ENCODE results near the gene DOC2A.
"Not testable (repeated sequence)": the region's sequence is repeated elsewhere in the genome, so short reads cannot be mapped to it uniquely, and the experiment has no call there.

Gene DOC2A

DNA sequence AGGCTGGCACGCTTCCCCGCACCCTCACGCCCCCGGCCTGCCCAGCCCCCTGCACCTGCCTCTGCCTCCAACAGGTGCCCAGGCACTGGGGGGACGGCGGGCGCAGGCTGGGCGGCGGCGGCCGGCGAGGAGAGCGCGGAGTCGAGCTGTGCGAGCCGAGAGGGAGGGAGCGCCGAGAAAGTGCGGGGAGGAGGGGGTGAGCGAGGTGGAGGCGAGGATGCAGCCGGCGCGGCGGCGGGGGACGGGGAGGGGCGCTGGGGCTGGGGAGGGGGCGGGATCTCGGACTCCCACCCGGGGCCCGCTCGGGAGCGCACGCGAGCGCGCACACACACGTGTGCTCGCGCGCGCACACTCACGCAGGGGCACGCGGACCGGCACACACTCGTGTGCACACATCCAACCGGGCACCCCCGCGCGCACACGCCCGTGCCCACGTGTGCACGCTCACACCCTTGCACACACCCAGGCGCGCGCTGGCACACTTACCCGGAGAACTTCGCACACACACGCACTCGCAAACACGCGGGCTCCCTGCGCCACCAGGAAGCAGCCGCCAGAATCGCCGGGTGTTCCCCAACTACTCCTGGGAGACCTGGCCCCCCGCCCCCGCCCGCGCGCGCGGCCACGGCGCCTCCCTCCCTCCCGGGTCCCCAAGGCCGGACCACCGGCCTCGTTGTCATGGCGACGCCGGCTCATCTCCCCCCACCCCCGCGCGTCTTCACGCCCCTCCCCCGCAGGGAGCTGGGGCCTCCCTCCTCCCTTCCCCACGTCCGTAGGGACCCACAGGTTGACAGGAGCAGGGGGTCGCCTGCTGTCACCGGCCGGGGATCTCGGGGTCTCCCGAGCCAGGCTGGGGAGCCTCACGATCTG is at the start of gene DOC2A:
Gene DOC2A, minus strand, starts transcription at position 184 of the 870 bp plus-strand sequence. CDS start 805 bp downstream, outside the sequence.
- peak; percentile 51 for DNase-seq

GRCh38 chr16:30060346-30060745 is 49.5 kb upstream of the DOC2A start:
- DNase-seq, result no peak

- DNase-seq, result peak; percentile 77
These were observed 44.2 kb upstream of the DOC2A start for GRCh38 chr16:30054959-30055553.

DNA sequence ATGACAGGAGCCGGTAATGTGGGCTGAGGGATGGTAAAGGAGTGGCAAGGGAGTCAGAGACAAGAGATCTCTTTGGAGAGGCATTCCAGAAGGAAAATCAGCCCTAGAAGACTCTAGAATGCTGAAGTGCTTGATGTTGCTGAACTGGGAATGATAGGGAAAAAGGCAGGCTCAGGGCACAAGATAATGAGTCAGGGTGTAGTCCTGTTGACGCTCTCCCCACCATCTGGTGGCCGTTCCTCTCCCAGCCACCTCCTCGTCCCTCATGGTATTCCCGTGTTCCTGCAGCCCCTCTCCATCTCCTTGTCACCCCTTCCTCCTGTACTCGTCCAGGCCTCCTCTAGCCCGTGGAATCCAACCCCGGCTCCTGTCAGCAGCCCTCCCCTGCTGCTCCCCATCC is 43.6 kb upstream of the DOC2A start:
- DNase-seq, result no peak

DNA sequence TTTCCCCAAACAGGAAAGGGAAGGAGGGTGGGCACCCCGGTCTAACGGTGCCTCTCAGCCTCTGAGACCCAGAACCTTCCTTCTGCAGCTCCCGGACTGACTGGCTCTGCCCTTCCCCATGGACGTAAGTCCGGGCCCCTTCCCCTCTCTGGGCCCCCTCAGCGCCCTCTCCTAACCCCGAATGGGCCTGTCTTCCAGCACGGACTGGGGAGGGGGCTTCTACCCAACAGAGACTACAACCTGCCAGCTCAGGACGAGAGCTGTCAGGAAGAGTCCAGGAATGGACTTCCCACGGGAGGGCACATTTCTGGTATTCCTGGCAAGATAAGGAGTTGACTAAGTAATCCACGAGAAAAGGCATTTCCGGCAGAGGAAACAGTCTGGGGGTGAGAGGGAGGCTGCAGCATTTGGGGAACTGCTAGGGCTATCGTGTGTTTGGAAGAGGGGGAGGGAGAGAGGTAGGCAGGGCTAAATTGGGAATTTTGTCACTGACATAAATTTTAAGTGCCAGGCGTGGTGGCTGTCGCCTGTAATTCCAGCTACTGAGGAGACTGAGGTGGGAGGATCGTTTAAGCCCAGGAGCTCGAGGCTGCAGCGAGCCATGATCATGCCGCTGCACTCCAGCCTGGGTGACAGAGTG is 42.7 kb upstream of the DOC2A start:
- DNase-seq, result no peak

DNA sequence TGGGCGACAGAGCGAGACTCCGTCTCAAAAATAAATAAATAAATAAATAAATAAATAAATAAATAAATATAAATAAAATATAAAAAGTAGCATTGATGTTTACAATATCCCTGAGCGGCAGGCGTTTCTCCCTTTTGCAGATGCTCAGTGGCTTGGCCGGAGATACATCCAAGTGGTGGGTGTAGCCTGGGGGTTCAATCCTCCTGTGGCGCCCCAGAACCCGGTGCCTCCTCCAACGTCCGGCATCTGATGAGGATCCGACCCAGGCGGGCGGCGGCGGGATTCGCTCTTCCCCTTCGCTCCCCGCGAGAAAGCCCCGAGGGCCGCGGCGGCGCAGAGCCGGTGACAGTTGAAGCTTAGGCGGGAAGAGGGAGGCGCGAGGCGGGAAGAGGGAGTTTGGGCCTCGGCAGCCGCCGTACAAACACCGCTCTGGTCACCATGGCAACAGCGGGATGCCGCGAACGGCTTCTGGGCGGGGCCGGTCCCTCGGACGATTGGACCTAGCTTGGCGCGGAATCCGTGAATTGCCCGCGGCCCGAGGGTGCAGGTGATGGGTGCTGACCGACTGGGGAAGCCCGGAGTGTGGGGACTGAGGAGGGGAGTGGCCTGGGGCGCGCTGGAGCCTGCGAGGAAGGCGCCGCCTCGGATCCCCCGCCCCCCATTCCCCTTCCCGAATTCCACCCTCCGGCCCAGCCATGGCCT is 42.0 kb upstream of the DOC2A start:
- DNase-seq, result peak; percentile 96

- DNase-seq, result no peak
These were observed 40.7 kb upstream of the DOC2A start for GRCh38 chr16:30051518-30051917.

- no peak for DNase-seq
These were observed 39.0 kb upstream of the DOC2A start for GRCh38 chr16:30049871-30050270.

DNA sequence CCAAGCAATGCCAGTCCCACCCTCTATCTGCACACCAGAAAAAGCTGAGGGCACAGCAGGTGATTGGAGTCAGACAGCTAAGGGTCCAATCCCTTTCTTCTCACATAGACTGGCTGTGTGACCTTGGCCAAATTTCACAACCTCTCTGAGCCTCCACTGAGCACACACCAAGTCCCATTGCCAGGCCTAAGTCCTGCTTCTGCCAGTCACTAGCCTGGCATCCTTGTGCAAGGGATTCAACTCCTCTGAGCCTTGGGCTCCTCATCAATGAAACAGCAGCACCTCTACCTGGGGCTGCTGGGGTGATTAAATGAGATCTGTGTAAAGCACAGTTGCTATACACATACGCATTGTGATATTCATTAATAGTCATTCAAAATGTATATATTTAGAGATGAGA is 35.8 kb upstream of the DOC2A start:
- DNase-seq, result no peak

- DNase-seq, result no peak
These were observed 35.4 kb upstream of the DOC2A start for GRCh38 chr16:30046178-30046577.

DNA sequence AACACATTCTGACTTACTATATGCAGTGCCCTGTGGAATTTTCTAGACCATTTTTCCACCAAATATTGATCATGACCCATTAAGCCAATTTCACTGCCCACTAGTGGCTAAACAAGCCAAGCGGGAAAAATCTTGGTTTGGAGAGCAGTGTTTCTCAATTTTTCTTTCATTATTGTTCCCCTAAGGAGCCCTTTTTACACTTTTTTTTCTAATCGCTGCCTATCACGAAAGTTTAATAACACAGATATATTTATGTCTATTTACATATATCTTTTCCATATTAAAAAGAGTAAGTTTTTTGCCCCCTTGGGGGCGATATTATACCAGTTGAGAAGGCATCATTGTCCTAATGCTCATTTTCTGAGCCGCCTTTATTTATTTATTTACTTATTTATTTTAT is 31.0 kb upstream of the DOC2A start:
- DNase-seq, result peak; percentile 82

DNA sequence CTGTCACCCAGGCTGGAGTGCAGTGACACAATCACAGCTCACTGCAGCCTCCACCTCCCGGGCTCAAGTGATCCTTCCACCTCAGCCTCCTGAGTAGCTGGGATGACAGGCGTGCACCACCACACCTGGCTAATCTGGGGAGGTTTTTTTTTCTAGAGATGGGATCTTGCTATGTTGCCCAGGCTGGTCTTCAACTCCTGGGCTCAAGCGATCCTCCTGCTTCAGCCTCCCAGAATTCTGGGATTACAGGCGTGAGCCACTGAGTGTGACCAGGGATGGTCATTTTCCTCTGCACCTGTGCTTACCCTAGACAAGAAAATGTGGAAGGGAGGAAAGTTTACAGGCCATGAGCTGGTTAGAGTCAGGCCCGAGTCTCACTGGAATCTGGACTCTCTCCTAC is 29.9 kb upstream of the DOC2A start:
- DNase-seq, result not testable (repeated sequence)

DNA sequence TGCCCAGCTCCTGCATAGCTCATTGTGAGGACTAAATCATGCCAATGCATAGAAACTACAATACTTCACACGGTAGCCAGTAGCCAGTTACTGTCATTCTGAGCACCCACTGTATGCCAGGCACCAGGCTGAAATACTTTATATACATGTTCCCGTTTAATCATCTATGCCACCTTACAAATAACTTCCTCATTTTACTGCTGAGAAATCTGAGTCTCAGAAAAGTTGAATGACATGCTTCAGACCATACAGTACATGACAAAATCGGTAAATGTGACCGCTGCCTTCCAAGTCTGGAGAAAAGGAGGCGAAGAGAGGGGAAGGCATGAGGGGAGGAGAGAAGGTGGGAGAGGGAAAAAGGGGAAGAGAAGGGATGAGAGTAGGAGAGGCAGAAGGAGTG is 29.4 kb upstream of the DOC2A start:
- DNase-seq, result peak; percentile 71

DNA sequence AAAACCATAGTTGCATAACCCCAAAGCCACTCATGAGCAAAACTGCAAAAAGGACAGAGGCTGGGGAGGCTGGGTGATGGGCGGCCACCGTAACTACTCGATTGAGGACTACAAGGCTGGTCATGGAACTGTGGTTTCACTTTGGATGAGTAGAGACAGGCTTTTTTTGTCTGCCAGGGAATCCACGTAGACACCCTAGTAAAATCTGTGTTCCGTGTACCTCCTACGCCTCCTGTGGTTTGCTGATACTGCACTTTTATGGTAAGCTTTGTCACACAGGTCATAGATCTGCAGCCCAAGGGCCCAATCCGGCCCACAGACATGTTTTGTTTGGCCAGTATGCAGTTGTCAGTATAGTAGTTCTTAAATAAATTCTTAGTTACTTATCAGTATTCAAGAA is 22.4 kb upstream of the DOC2A start:
- no peak for DNase-seq

- peak; percentile 86 for DNase-seq
These were observed 21.4 kb upstream of the DOC2A start for GRCh38 chr16:30032083-30032819.

DNA sequence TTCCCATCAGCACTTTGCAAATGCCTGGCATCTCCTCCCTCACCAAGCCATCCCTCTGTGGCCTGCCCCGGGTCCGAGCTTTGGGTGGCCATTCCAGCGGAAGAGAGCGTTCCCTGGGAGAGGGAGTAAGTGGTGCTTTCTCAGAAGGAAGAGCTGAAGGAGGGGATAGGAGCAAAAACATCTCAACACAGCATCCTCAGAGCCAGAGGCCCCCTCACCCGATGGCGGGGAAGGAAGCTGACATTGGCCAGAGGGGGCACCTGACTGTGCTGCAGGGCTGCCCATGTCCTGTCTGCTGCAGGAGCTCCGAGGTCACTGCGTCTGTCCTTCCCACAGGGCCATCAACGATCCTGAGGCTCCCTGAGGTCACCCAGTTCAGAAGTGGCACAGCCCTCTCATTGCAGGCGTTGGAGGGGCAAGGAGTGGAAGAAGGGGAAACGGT is 20.7 kb upstream of the DOC2A start:
- no peak for DNase-seq

DNA sequence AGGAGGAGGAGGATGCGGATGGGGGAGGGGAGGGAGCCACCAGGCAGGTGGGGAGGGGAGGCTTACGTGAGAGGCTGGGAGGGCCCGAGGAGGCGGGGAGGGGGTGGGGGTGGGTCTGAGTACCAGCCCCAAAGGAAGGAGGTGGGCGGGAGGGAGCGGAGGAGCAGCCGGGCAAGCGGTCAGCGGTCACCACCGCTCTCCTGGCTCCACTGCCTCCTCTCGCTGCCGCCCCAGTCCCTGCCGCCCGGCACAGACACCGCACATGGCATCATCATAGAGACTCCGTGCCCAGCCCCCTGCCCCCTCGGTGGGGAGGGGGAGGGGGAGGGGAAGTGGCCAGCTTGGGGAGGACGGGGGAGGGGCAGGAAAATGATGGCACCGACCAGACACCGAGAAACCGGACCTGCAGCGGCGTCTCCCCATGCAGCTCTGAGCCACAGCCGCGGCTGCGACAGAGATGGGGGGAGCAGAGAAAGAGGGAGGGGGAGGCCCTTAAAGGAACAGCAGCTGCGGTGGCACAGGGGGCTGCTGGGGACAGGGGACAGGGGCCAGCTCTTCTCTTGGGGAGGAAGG is 20.1 kb upstream of the DOC2A start, which contains the start of gene TLCD3B:
Gene TLCD3B, minus strand, starts transcription at position 431 of the 573 bp plus-strand sequence. CDS start 744 bp downstream, outside the sequence.
- DNase-seq, result no peak

DNA sequence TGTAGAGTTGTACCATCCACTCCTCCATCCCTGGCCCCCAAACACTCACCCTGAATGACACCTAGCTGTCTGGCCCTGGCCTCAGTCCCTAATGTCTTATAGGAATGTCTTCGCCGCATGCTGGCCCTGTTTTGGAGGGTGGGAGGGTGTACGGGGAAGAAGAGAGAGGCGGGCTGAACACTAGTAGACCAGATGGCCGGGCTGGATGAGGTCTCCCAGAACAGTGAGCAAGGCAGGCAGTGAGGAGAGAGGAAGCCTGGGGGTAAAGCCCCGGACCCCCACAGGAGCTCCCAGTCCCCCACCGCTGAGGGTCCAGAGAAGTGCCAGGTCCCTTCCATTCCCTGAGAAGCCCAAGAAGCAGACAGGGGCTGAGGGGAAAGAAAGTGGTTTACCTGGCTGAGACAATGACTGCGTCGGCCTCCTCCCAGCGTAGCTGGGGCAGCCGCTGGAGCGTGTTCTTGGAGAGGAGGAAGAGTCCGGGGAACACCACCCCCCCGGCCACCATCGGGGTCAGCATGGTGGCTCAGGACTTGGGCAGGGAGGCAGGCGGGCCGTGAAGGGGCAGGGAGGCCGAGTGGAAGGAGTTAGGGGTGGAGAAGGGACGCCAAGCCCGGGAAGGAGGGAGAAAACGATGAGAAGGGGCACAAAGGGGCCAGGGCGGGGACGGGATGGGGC is 19.3 kb upstream of the DOC2A start:
- no peak for DNase-seq

DNA sequence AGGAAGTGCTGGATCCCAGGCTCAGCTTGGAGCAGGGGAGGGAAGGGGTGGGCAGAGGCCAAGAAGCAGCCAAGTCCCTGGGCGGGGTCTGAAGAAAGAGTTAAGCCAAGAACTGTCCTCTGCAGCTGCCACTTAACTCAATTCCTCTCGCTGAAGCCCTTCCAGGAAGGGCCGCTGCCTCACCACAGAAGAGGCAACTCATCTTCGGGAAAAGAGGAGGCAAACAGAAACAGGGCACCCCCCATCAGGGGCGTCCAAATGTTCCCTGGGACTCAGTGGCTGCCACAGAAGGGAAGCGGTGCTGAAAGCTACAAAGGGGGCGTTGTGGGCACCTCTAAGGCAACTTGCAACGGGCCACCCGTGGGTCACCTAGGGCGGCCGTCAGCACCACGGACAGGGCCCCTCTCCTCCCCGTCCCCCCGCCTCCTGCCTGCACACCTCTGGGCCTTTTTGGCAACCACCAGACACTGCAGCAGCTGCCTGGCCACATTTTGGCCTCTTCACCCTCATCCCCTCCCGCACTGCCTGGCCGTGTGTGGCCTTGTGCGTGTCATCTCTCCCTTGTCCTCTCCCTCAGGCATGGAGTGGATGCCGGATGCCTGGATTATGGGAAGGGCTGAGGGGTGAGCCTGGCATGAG is 17.7 kb upstream of the DOC2A start:
- DNase-seq, result peak; percentile 66

DNA sequence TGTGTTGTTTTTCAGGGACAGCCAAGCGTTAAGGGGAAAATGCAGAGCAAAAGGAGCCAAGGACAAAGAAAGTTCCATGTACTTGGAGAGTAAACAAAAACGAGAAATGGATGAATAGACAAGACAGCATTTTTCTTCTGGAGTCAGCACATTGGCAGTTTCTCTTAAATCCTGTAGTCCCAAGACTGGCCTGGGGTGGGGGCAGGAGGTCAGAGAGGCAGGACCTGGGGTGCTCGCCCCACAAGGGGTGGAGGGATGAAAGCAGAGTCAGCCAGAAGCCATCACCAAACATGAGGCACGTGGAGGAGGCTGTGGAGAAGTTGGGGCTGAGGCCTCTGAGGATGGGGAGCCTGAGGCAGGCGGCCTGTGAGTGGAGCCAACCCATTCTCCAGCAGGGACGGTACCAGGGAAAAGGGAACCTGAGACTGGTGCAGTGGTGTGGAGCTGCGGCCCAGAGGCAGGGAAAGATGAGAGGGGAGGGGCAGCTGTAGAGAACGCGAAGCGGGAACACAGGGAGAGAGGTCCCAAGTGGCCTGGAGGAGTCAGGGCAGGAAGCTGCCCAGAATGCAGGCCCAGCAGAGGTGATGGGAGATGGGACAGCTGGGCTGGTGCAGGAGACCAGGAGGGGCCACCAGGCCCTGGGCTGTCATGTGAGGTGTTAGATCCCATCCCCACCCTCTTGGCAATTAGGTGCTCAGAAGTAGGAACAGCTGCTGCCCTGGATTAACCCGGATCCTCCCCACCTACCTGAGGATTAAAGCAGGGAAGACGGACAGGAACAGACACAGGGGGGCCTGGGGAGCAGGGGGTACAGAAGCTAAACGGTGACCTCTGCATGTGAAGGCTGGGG is 17.0 kb upstream of the DOC2A start:
- DNase-seq, result no peak

Data from hematopoietic multipotent progenitor cell treated with erythropoietin and hydrocortisone succinate and interleukin-3 and kit ligand, for 4 days (in vitro differentiated cells).